ENCODE data around the gene GTF3C4. TPM values are rescaled to one million over a fixed set of nuclear protein-coding genes. Genes with fewer than 3 reads are reported as not detected.

Gene GTF3C4
- total and polyA plus RNA-seq, 2 of the 13 experiments (the other 11 are each of a cell fraction or from before 2014, with no cell fraction given), result 2.6 to 12.9 TPM

GRCh38 chr9:132644251-132644650, 26.0 kb upstream of the GTF3C4 start:
- Histone ChIP-seq H3K4me1 (ENCODE audit: insufficient read depth, low read length) (peaks cover 13% of the 10 kb centered on the region), H3K9me3 (ENCODE audit: low read length) (no peaks in the 10 kb centered on the region), H3K79me2 (ENCODE audit: insufficient read depth, low read length) (no peaks in the 10 kb centered on the region), H4K20me1 (ENCODE audit: insufficient read depth, low read length) (no peaks in the 10 kb centered on the region), H3K4me2 (ENCODE audit: low read depth, low read length) (0 out of 2 replicates have a peak overlapping the region, but pooled peaks have one; percentile 1), H3K9ac (ENCODE audit: insufficient read depth, low read depth, low read length) (no peak overlapping the region), H3K4me3 (replicated peaks in 1 of 3; ENCODE audit: insufficient read depth in 1 of 3, low read depth in 2 of 3, low read length in 3 of 3) (no peak overlapping the region), H3K27me3 (ENCODE audit: control insufficient read depth in 1 of 2, insufficient read depth in 2 of 2, low read length in 2 of 2) (no peaks in the 10 kb centered on the region), H2AFZ (ENCODE audit: low read length) (no peak overlapping the region), H3K36me3 (replicated peaks in 1 of 2; ENCODE audit: control insufficient read depth in 1 of 2, insufficient read depth in 2 of 2, low read length in 2 of 2) (peaks cover 24 to 85% of the 10 kb centered on the region in 2 experiments), H3K27ac (ENCODE audit: extremely low read length, insufficient read depth, low read length) (peak overlapping the region; percentile 8)
- WGBS (ENCODE audit: low lambda C conversion rate), result 85% methylated on average over 3 of the region's 3 CpGs
- DNase-seq (ENCODE audit: low spot score) (peak; percentile 48), ATAC-seq (peak; percentile 88), FAIRE-seq (peak; percentile 30)
- POLR2A ChIA-PET, result interaction anchor here (0.6 to 0.7 kb wide), 2 partner anchors 9 to 26 kb away, joined by 3 to 7 read pairs; partner anchors contain the start of gene GTF3C4
- no TSS peak for BruUV-seq (replicated peaks)
- intact Hi-C loops (cut with micrococcal nuclease; ENCODE audit: unreplicated experiment) (no loop called here), in situ Hi-C loops (cut with HindIII; ENCODE audit: extremely low pct_ligation_motif_present, low pct_unique_long_range_greater_than_20kb) (no loop called here)
- CTCF ChIA-PET (ENCODE audit: low intra/inter-chr PET ratio, low total read pairs), result no interaction called here
- no peak for TF ChIP-seq KDM5B (CRISPR knock-in tag; IDR thresholded peaks at IDR 0.05; ENCODE audit: borderline replicate concordance)
- TF ChIP-seq, protein P1, sequence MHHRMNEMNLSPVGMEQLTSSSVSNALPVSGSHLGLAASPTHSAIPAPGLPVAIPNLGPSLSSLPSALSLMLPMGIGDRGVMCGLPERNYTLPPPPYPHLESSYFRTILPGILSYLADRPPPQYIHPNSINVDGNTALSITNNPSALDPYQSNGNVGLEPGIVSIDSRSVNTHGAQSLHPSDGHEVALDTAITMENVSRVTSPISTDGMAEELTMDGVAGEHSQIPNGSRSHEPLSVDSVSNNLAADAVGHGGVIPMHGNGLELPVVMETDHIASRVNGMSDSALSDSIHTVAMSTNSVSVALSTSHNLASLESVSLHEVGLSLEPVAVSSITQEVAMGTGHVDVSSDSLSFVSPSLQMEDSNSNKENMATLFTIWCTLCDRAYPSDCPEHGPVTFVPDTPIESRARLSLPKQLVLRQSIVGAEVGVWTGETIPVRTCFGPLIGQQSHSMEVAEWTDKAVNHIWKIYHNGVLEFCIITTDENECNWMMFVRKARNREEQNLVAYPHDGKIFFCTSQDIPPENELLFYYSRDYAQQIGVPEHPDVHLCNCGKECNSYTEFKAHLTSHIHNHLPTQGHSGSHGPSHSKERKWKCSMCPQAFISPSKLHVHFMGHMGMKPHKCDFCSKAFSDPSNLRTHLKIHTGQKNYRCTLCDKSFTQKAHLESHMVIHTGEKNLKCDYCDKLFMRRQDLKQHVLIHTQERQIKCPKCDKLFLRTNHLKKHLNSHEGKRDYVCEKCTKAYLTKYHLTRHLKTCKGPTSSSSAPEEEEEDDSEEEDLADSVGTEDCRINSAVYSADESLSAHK (CRISPR knock-in tag; IDR thresholded peaks at IDR 0.05; ENCODE audit: borderline replicate concordance), result no peak
- no peak for TF ChIP-seq GLI4 (CRISPR knock-in tag; IDR thresholded peaks at IDR 0.05; ENCODE audit: borderline replicate concordance)
- TF ChIP-seq MXI1 (IDR thresholded peaks at IDR 0.05; ENCODE audit: borderline replicate concordance, low read depth, low read length), result no peak
- TF ChIP-seq CHD4 (IDR thresholded peaks at IDR 0.05; ENCODE audit: borderline replicate concordance, low read length), result peak; percentile 85; the same call in 1 of the 2 replicates
- no peak for TF ChIP-seq RFX3 (CRISPR knock-in tag; IDR thresholded peaks at IDR 0.05)
- peak; percentile 75; the same call in 1 of the 2 replicates for TF ChIP-seq RCOR2 (CRISPR knock-in tag; IDR thresholded peaks at IDR 0.05)
- TF ChIP-seq HNF1A (IDR thresholded peaks at IDR 0.05; ENCODE audit: low read depth), result peak; percentile 72
- TF ChIP-seq HNF1A (CRISPR knock-in tag; IDR thresholded peaks at IDR 0.05; ENCODE audit: borderline replicate concordance), result peak; percentile 78; the same call in 1 of the 2 replicates
- TF ChIP-seq, protein P2, sequence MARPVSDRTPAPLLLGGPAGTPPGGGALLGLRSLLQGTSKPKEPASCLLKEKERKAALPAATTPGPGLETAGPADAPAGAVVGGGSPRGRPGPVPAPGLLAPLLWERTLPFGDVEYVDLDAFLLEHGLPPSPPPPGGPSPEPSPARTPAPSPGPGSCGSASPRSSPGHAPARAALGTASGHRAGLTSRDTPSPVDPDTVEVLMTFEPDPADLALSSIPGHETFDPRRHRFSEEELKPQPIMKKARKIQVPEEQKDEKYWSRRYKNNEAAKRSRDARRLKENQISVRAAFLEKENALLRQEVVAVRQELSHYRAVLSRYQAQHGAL (CRISPR knock-in tag; IDR thresholded peaks at IDR 0.05; ENCODE audit: not compliant biosample characterization), result no peak
- no peak for TF ChIP-seq U2AF2 (IDR thresholded peaks at IDR 0.05; ENCODE audit: low read depth, low read length)
- TF ChIP-seq HNRNPUL1 (IDR thresholded peaks at IDR 0.05; ENCODE audit: low read depth, low read length), result 0 out of 2 replicates have a peak, but pooled peaks have one; percentile 44
- no peak for TF ChIP-seq TBP (CRISPR knock-in tag; IDR thresholded peaks at IDR 0.05)
- no peak for TF ChIP-seq ZBTB1 (CRISPR knock-in tag; IDR thresholded peaks at IDR 0.05; ENCODE audit: borderline replicate concordance)
- peak; percentile 16; the same call in 1 of the 2 replicates for TF ChIP-seq HDAC2 (CRISPR knock-in tag; IDR thresholded peaks at IDR 0.05)
- TF ChIP-seq PPARG (CRISPR knock-in tag; conservative IDR thresholded peaks at IDR 0.05), result no peak
- no peak for TF ChIP-seq SOX6 (IDR thresholded peaks at IDR 0.05)
- 0 out of 2 replicates have a peak, but pooled peaks have one; percentile 12 for TF ChIP-seq SOX6 (CRISPR knock-in tag; IDR thresholded peaks at IDR 0.05)
- peak; percentile 98 for TF ChIP-seq ZNF629 (CRISPR knock-in tag; conservative IDR thresholded peaks at IDR 0.05)
